Activated CD4-positive, alpha-beta T cell treated with anti-CD3 and anti-CD28 coated beads for 24 hours (primary cell): ENCODE data around the gene P2RY6.

Experiments
- DNase-seq, 2 donors: peaks; one replicate each; pipeline ENCODE4 v3.0.0-alpha.2; 2020; ENCODE audit warnings: low read depth in 2 of 2

P2RY6 gene

DNA sequence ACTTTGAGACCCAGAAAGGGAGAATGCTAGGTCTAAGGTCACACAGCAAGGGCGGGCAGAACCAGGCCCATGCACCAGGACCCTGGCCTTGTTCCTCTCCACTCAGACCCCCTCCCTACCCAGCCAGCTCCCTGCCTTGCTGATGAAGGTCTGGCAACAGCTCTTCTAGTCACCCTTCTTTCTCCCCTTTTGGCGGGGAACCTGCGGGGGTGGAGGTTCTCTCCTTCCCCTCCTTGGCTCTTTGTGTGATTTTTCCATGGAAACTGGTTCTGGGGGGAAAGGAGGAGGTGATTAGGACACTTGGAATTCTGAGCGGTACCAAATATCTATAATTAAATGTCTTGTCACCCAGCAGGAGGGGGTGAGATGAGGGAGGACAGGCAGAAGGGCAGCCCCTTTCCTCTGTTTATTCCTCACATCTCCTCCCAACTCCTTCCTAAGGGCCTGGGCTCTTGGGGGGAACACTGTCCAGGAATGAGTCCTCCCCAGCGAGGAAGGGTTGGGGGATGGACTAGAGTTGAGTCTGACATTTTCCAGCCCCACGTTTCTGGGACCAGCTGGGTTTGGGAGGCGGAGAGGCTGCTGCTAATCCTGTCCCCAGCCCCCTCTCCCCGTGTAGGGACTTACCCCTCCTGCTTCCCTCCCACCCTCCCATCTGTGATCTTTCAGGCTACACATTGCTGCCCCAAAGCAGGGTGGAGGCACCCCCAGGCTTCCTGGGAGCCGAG is 43.3 kb downstream of the P2RY6 start:
- DNase-seq, result no peak

DNA sequence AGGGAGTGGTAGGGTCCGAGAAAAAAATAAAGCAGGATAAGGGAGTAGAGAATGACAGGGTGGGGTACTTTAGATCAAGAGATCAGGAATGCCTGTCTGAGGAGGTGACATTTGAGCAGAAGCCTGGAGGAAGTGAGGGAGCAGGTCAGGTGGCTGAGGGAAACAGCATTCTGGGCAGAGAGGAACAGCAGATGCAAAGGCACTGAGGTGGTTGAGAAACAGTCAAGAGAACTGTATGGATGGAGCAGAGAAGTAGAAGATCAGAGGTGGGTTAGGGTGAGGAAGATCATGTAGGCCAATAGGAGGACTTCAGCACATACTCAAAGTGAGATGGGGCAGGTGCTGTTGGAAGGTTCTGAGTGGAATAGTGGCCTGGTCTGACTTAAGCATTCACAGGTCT is 44.3 kb downstream of the P2RY6 start:
- no peak for DNase-seq

- no peak for DNase-seq
Observed at GRCh38 chr11:73317373-73317772, 45.2 kb downstream of the P2RY6 start.

DNA sequence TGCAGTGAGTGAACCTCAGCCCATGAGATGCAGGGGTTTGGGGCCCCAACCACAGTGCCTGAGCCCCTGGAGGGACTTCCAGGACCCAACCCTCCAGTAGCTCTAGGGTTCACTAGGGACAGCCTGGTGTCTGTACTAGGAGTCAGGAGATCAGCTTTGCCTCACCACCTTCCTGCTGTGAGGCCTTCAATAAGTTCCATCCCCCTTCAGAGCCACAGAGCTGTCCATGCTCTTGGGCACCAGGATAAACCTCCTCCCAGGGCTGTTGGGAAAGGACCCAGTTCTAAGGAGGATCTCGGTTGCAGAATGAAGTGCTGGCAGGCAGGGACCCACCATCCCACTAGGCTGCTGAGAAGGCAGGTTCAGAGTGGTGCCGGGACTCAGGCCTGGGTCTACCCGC is 45.7 kb downstream of the P2RY6 start:
- no peak for DNase-seq

DNA sequence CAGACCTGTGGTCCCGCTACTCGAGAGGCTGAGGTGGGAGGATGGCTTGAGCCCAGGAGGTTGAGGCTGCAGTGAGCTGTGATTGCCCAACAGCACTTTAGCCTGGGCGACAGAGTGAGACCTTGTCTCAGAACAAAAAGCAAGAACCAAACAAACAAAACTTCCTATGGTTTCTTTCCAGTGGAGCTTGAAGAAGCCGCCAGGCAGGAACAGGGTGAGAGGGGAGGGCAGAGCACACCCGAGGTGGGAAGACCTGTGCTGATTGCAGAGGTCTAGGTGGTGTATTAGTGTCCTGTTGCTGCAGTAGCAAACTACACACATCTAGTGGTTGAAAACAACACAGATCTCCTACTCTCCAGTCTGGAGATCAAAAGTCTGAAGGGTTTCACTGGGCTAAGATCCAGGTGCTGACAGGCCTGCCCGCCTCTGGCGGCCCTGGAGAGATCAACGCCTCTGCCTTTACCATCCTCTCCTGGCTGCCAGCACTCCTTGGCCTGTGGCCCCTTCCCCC is 46.4 kb downstream of the P2RY6 start:
- no peak for DNase-seq

- no peak for DNase-seq
Observed at GRCh38 chr11:73320763-73321603, 48.8 kb downstream of the P2RY6 start.

GRCh38 chr11:73321604-73322381 is 49.7 kb downstream of the P2RY6 start:
- no peak for DNase-seq

- DNase-seq, result no peak
Observed at GRCh38 chr11:73322382-73323306, 50.5 kb downstream of the P2RY6 start.

- DNase-seq, result no peak
Observed at GRCh38 chr11:73323464-73323863, 51.3 kb downstream of the P2RY6 start.

- no peak for DNase-seq
Observed at GRCh38 chr11:73324116-73324515, 52.0 kb downstream of the P2RY6 start.

DNA sequence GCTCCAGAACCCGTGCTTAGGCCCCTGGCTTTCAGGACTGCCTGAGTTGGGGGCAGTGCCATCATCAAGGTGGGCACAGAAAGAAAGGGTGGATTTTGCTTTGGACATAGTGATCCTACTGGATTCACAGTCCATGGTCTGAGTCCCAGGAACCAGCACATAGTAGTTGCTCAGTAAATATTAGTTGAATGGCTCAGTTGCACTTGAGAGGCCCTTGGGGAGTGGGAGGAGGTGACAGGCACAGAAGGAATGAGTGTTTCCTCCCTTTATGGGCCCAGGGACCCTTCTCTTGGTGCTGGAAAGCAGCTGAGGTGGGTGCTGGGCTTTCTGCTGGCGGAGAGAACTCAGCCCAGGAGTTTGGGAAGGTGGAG is 52.5 kb downstream of the P2RY6 start:
- no peak for DNase-seq

GRCh38 chr11:73325036-73325981 is 53.2 kb downstream of the P2RY6 start:
- DNase-seq, result no peak

- DNase-seq, result no peak
Observed at GRCh38 chr11:73326929-73327811, 55.0 kb downstream of the P2RY6 start.

DNA sequence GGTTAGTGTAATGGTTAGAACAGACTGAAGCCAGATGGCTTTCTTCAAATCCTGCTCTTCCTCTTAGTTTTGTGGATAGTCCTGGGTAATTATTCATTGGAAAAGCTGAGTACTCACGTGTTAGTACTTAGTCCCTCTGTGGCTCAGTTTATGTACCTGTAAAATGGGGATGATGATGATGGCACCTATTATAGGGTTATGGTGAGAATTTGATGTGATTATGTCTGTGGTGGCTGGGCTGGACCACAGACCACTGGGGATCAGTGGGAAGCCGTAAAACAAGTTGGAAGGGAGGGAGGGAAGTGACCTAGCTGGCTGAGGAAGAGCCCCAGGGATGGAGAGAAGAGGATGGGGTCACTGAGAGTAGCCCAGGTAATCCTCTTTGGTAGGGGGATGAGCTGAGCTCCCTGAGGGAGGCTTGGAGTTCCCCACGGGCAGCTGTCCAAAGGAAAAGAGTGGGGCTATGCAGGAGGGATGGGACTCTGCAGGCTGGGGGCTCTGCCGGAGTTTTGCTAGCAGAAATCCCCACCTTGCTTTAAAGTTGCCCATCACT is 55.8 kb downstream of the P2RY6 start:
- no peak for DNase-seq

GRCh38 chr11:73330569-73331093 is 58.5 kb downstream of the P2RY6 start:
- DNase-seq, result no peak

DNA sequence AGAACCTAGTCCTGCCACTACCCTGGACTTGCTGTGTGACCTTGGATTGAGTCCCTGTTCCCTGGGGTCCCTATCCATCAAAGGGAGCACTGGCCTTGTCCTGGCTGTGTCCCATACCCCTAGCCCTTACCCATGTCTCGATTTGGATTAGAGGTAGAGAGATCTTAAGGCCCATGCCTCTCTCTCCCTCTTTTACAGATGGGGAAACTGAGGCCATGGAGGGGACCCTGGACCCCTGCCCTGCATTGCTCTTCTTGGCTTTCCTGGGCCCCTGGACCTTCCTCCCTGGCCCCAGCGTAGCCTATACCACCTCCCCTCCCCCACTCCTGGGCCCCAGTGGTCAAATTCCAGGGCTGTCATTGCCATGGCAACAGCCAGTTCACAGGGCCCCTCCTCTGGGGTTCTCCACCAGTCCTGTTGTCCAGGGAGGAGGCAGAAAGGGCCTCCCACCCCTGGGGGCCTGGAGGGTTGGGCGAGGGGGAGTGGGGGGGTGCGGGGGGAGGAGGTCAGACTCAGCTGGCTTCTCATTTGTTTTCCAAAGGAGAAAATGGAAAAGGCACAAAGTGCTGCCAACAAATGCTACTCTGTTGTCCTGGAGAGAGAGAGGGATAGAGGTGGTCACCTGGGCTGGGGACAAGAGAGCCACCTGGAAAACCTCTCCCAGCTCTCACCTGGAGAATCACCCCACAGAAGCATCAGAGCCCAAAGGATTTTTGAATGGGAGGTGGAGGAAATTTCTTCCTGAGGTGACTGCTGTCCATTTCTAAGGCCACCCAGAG is 59.2 kb downstream of the P2RY6 start:
- DNase-seq, result no peak

GRCh38 chr11:73333173-73333572 is 61.0 kb downstream of the P2RY6 start:
- no peak for DNase-seq
